ENCODE data around the gene DOCK2. TPM values are rescaled to one million over a fixed set of nuclear protein-coding genes. Genes with fewer than 3 reads are reported as not detected.
"Not testable (repeated sequence)": the region's sequence is repeated elsewhere in the genome, so short reads cannot be mapped to it uniquely, and the experiment has no call there.

The DOCK2 gene
- polyA plus RNA-seq, 3 donors: 57.5 to 178 (median 115) TPM

DNA sequence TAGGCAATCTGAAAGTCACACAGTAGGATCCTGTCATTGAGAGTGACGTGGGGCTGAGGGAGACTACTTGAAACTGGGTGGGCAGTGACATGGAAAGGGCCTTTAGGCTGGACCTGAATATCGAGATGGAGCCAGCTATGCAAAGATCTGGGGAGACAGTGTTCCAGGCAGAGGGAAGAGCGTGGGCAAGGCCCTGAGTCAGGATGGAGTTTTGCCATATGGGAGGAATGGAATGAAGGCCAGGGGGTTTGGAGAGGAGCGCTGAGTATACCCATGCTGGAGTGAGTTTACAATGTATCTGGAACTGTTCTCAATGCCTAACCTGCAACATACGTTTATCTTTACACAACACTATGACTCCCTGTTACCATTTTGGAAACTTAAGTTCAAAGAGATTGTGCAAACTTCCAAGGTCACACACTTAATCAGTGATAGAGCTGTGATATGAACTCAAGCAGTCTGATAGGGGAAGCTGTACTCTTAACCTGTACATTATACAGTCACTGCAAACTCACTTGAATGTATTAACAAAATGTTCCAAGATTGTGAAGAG is 309.7 kb downstream of the DOCK2 start:
- H3K27me3 Mint-ChIP-seq (ENCODE audit: low read depth in 3 of 3): peaks cover 0 to 4% (median 0%) of the 10 kb centered on the region in 3 donors
- 100% methylated on average over 3 of the region's 5 CpGs for WGBS (ENCODE audit: insufficient coverage)
- no peak overlapping the region for H3K4me3 Mint-ChIP-seq
- Histone ChIP-seq H3K27ac (ENCODE audit: low read depth in 1 of 2, low read length in 2 of 2) (peak overlapping the region in 1 of 2 donors; percentile 18), H3K79me2 (ENCODE audit: insufficient read depth, low read length) (peaks cover 24% of the 10 kb centered on the region), H3K4me1 (ENCODE audit: control insufficient read depth in 1 of 2, insufficient read depth in 2 of 2, low read length in 2 of 2) (peaks cover 0 to 9% of the 10 kb centered on the region in 2 donors), H3K4me2 (replicated peaks; ENCODE audit: extremely low read depth, low read length, poor library complexity, severe bottlenecking) (no peak overlapping the region), H3K4me3 (replicated peaks in 1 of 3; ENCODE audit: low read depth in 2 of 3, low read length in 3 of 3) (no peak overlapping the region), H2AFZ (ENCODE audit: insufficient read depth, low read depth, low read length, poor library complexity, severe bottlenecking) (no peak overlapping the region), H3K27me3 (ENCODE audit: control insufficient read depth in 2 of 2, insufficient read depth in 2 of 2, low read length in 2 of 2) (no peaks in the 10 kb centered on the region), H3K9ac (ENCODE audit: insufficient read depth, low read length, poor library complexity, severe bottlenecking) (no peak overlapping the region), H3K9me3 (replicated peaks in 1 of 2; ENCODE audit: control insufficient read depth in 1 of 2, insufficient read depth in 1 of 2, low read length in 2 of 2) (no peaks in the 10 kb centered on the region), H4K20me1 (ENCODE audit: insufficient read depth, low read length) (peaks cover 99% of the 10 kb centered on the region), H3K36me3 (replicated peaks in 1 of 2; ENCODE audit: control insufficient read depth in 1 of 2, insufficient read depth in 2 of 2, low read length in 2 of 2) (peaks cover 30 to 77% of the 10 kb centered on the region in 2 donors)
- no peaks in the 10 kb centered on the region for H3K9me3 Mint-ChIP-seq
- peak overlapping the region in 3 of 7 donors; percentile 32 to 68 (median 54) for H3K27ac Mint-ChIP-seq
- TF ChIP-seq, protein P1, sequence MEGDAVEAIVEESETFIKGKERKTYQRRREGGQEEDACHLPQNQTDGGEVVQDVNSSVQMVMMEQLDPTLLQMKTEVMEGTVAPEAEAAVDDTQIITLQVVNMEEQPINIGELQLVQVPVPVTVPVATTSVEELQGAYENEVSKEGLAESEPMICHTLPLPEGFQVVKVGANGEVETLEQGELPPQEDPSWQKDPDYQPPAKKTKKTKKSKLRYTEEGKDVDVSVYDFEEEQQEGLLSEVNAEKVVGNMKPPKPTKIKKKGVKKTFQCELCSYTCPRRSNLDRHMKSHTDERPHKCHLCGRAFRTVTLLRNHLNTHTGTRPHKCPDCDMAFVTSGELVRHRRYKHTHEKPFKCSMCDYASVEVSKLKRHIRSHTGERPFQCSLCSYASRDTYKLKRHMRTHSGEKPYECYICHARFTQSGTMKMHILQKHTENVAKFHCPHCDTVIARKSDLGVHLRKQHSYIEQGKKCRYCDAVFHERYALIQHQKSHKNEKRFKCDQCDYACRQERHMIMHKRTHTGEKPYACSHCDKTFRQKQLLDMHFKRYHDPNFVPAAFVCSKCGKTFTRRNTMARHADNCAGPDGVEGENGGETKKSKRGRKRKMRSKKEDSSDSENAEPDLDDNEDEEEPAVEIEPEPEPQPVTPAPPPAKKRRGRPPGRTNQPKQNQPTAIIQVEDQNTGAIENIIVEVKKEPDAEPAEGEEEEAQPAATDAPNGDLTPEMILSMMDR (IDR thresholded peaks at IDR 0.05): no peak
- intact Hi-C loops (cut with micrococcal nuclease): no loop called here
- no peak for DNase-seq
- H3K36me3 Mint-ChIP-seq: peaks cover 53 to 71% of the 10 kb centered on the region in 2 donors
- peaks cover 26% of the 10 kb centered on the region for H3K4me1 Mint-ChIP-seq

DNA sequence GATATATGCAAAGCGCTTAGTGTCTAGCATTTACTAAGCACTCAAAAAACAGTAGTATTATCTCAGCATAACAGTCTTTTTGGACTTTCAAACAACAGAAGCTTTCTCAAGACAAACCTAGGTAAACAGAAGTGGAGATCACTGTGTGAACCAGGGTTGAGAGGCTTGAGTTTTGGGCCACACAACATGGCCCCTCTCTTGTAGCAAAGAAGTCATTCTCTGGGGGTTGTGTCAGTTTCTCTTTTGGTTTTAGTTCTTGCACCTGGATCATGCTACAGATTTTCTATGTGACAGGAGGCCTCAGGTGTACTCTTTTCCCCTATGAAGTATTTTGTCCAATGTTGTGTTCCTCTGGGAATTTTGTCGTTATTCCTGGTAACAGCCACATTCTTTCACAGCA is 313.3 kb downstream of the DOCK2 start:
- H3K27ac Mint-ChIP-seq: no peak overlapping the region

DNA sequence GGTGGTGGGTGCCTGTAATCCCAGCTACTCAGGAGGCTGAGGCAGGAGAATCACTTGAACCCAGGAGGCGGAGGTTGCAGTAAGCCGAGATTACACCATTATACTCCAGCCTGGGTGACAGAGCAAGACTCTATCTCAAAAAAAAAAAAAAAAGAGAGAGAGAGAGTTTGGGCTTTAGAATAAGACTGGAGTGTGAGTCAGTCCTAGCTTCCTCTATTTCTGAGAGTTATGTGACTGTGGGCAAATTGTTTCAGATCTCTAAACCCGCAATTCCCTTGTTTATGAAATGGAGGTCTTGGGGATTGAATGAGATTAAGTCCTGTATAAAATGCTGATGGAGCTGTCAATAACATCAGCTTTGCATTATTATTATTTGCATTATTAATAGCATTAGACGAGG is 316.1 kb downstream of the DOCK2 start:
- DNase-seq: peak; percentile 53 to 71 (median 69)
- Histone ChIP-seq H3K36me3 (replicated peaks in 1 of 2; ENCODE audit: control insufficient read depth in 1 of 2, insufficient read depth in 2 of 2, low read length in 2 of 2) (peaks cover 17 to 79% of the 10 kb centered on the region in 2 donors), H3K27ac (ENCODE audit: low read depth in 1 of 2, low read length in 2 of 2) (peak overlapping the region; percentile 26 to 49), H4K20me1 (ENCODE audit: insufficient read depth, low read length) (peaks cover 99% of the 10 kb centered on the region)
- H3K9me3 ChIP-seq (replicated peaks in 1 of 2; ENCODE audit: control insufficient read depth in 1 of 2, insufficient read depth in 1 of 2, low read length in 2 of 2); H3K9ac ChIP-seq (ENCODE audit: insufficient read depth, low read length, poor library complexity, severe bottlenecking); H3K4me3 ChIP-seq (replicated peaks in 1 of 3; ENCODE audit: low read depth in 2 of 3, low read length in 3 of 3); H3K4me1 ChIP-seq (ENCODE audit: control insufficient read depth in 1 of 2, insufficient read depth in 2 of 2, low read length in 2 of 2); H3K27me3 Mint-ChIP-seq (ENCODE audit: low read depth in 3 of 3); H3K27me3 ChIP-seq (ENCODE audit: control insufficient read depth in 2 of 2, insufficient read depth in 2 of 2, low read length in 2 of 2); H3K9me3 Mint-ChIP-seq; intact Hi-C loops (cut with micrococcal nuclease); H3K4me2 ChIP-seq (replicated peaks; ENCODE audit: extremely low read depth, low read length, poor library complexity, severe bottlenecking); H3K4me3 Mint-ChIP-seq; H3K79me2 ChIP-seq (ENCODE audit: insufficient read depth, low read length); H2AFZ ChIP-seq (ENCODE audit: insufficient read depth, low read depth, low read length, poor library complexity, severe bottlenecking): not testable (repeated sequence)
- Mint-ChIP-seq H3K36me3 (peaks cover 38 to 63% of the 10 kb centered on the region in 2 donors), H3K27ac (peak overlapping the region; percentile 34 to 88 (median 56)), H3K4me1 (peaks cover 17% of the 10 kb centered on the region)
- no CpG with 5 or more reads among the region's 4 CpGs for WGBS (ENCODE audit: insufficient coverage)

More for the DNA sequence above, 313.3 kb downstream of the DOCK2 start:
- Mint-ChIP-seq H3K9me3 (no peaks in the 10 kb centered on the region), H3K4me1 (peaks cover 27% of the 10 kb centered on the region), H3K36me3 (peaks cover 61 to 77% of the 10 kb centered on the region in 2 donors), H3K4me3 (no peak overlapping the region), H3K27me3 (ENCODE audit: low read depth in 3 of 3) (peaks cover 0 to 4% (median 0%) of the 10 kb centered on the region in 3 donors)
- no peak for DNase-seq
- TF ChIP-seq, protein P1 (IDR thresholded peaks at IDR 0.05): no peak
- Histone ChIP-seq H3K9me3 (replicated peaks in 1 of 2; ENCODE audit: control insufficient read depth in 1 of 2, insufficient read depth in 1 of 2, low read length in 2 of 2) (no peaks in the 10 kb centered on the region), H3K27ac (ENCODE audit: low read depth in 1 of 2, low read length in 2 of 2) (peak overlapping the region in 1 of 2 donors; percentile 48), H3K36me3 (replicated peaks in 1 of 2; ENCODE audit: control insufficient read depth in 1 of 2, insufficient read depth in 2 of 2, low read length in 2 of 2) (peaks cover 35 to 77% of the 10 kb centered on the region in 2 donors), H3K9ac (ENCODE audit: insufficient read depth, low read length, poor library complexity, severe bottlenecking) (no peak overlapping the region), H3K79me2 (ENCODE audit: insufficient read depth, low read length) (peaks cover 10% of the 10 kb centered on the region), H3K4me1 (ENCODE audit: control insufficient read depth in 1 of 2, insufficient read depth in 2 of 2, low read length in 2 of 2) (peaks cover 6 to 8% of the 10 kb centered on the region in 2 donors), H3K4me2 (replicated peaks; ENCODE audit: extremely low read depth, low read length, poor library complexity, severe bottlenecking) (no peak overlapping the region), H2AFZ (ENCODE audit: insufficient read depth, low read depth, low read length, poor library complexity, severe bottlenecking) (no peak overlapping the region), H3K4me3 (replicated peaks in 1 of 3; ENCODE audit: low read depth in 2 of 3, low read length in 3 of 3) (no peak overlapping the region), H3K27me3 (ENCODE audit: control insufficient read depth in 2 of 2, insufficient read depth in 2 of 2, low read length in 2 of 2) (no peaks in the 10 kb centered on the region), H4K20me1 (ENCODE audit: insufficient read depth, low read length) (peaks cover 99% of the 10 kb centered on the region)
- WGBS (ENCODE audit: insufficient coverage): no CpG with 5 or more reads among the region's 2 CpGs
- intact Hi-C loops (cut with micrococcal nuclease): no loop called here

Data from CD14-positive monocyte (primary cell).